NT2/D1 (cell line): ENCODE data around the gene FHOD3.

ENCODE experiments used
- DNase-seq: peaks from one replicate; pipeline ENCODE4 v3.0.0-alpha.2; 2011; ENCODE audit warnings: low read depth, low spot score
- H3K27me3 ChIP-seq: 2 replicates; pipeline ENCODE4 v1.6.0; 2011; ENCODE audit warnings: mild to moderate bottlenecking; ENCODE audit not compliant: insufficient read length, insufficient read depth
- H3K36me3 ChIP-seq: 2 replicates; pipeline ENCODE4 v1.6.1; 2011; ENCODE audit warnings: mild to moderate bottlenecking, low read length, mixed read lengths; ENCODE audit not compliant: insufficient read depth, insufficient read length
- H3K4me1 ChIP-seq: 2 replicates; pipeline ENCODE4 v1.5.1; 2011; ENCODE audit not compliant: insufficient read depth, insufficient read length
- H3K4me3 ChIP-seq: 2 replicates; pipeline ENCODE4 v1.5.1; 2011; ENCODE audit warnings: low read depth; ENCODE audit not compliant: insufficient read length
- H3K9ac ChIP-seq: 2 replicates; pipeline ENCODE4 v1.6.0; 2011; ENCODE audit warnings: low read depth; ENCODE audit not compliant: insufficient read length
- H3K9me3 ChIP-seq: 2 replicates; pipeline ENCODE4 v1.5.1; 2011; ENCODE audit warnings: mild to moderate bottlenecking, low read length; ENCODE audit not compliant: insufficient read depth
- SUZ12 ChIP-seq: IDR thresholded peaks from 2 replicates; pipeline ENCODE4 v1.6.1; 2011; ENCODE audit not compliant: insufficient read length, insufficient read depth; ENCODE audit errors: extremely low read depth
- YY1 ChIP-seq: IDR thresholded peaks from 2 replicates; pipeline ENCODE4 v1.6.1; 2011; ENCODE audit not compliant: insufficient read length, insufficient read depth
- ZNF274 ChIP-seq: IDR thresholded peaks from 2 replicates; pipeline ENCODE4 v1.6.1; 2011; ENCODE audit warnings: mild to moderate bottlenecking, low read depth, low read length

Gene FHOD3

DNA sequence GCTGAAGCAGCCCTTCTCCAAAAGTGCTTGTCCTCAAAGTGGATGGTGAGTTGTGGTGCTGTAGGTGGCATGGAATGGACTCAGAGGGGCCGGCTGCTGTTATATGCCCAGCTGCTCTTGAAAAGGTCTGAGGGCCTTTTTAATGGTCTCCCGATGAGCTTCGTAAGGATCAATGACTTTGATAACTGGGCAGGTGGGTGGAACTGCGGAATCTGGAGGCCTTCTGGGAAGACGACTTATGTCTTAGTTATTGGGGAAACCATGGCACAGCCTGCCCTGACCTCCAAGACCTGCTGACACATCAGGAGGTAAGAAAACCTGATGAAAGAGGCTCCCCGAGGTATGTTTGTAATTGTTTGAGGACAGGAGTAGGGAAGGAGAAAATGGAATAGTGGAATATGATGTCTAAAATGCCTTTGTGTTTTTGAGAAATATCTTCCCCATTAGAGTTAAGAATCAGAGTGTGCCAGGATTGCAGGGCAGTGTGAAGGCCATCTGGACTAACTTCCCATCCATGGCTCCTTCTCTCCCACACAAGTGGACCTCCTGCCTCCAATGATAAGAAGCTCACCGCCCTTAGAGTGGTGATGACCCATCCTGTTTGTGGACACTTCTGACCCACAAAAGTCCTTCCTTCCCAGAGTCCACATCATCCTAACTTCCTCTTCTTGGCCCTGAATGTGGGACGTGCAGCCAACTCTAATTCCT, 236.1 kb downstream of the FHOD3 start:
- DNase-seq = no peak
- no peaks in the 10 kb centered on the region for H3K9me3 ChIP-seq
- no peaks in the 10 kb centered on the region for H3K36me3 ChIP-seq
- H3K4me3 ChIP-seq = no peak overlapping the region
- TF ChIP-seq YY1 = no peak
- no peak for TF ChIP-seq ZNF274
- TF ChIP-seq SUZ12 = no peak
- H3K9ac ChIP-seq = no peak overlapping the region
- H3K27me3 ChIP-seq = no peaks in the 10 kb centered on the region
- H3K4me1 ChIP-seq = no peaks in the 10 kb centered on the region

DNA sequence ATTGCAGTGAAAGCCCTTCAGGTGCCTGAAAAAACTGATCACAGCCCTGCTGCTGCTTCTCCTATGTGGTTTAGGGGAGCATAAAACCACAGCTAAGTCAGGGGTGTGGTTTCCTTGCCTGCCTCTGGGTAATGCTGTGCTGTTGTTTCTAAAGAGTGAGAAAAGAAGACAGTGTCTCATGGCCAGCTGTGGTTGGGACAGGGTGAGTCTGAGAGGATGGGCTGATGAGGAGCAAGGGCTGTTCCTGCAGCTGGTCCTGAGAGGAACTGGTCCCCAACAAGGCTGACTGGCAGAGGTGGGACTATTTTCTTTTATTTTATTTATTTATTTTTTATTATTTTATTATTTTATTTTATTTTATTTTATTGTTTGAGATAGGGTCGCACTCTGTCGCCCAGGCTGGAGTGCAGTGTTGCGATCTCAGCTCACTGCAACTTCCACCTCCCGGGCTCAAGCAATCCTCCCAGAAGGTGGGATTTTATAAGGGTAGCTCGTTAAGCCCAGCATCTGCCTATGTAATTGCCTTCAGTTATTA, 236.7 kb downstream of the FHOD3 start:
- Histone ChIP-seq H3K4me1 (no peaks in the 10 kb centered on the region), H3K36me3 (no peaks in the 10 kb centered on the region), H3K9me3 (no peaks in the 10 kb centered on the region), H3K27me3 (no peaks in the 10 kb centered on the region), H3K9ac (no peak overlapping the region), H3K4me3 (no peak overlapping the region)
- DNase-seq = no peak
- TF ChIP-seq SUZ12 (no peak), ZNF274 (no peak), YY1 (no peak)

DNA sequence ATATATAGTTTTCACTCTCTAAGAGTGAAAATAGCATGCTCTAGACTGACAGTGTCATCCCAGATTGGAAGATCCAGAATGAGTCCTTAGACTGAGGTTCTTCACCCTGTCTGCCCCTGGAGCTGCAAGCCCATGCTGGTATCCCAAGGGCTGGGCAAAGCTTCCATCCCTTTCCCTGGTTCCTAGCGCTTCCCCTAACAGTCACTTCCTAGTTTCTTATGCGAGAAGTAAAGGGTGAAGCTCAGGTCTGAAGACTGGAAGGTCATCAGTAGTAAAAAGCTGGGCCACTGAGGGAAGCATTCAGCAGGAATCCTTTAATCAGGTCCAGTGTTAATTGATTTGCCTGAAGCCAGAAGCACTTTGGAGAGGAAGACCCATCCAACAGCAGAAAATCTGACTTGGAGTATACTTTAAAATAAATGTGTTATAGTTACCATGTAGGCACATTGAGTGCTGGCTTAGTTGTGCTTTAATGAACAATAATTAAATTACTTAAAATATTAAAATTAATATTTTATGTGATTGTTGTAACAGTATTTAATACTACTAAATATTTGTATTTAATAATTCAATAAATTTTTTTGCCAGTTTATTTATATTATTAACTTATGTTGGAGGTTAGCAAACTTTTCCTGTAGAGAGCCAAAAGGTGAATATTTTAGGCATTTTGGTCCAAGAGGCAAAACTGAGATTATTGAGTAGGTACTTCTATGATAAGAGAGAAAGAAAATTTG, 237.9 kb downstream of the FHOD3 start:
- DNase-seq = no peak
- no peaks in the 10 kb centered on the region for H3K27me3 ChIP-seq
- TF ChIP-seq SUZ12 = no peak
- TF ChIP-seq ZNF274 = no peak
- TF ChIP-seq YY1 = no peak
- H3K9me3 ChIP-seq = no peaks in the 10 kb centered on the region
- H3K4me1 ChIP-seq = no peaks in the 10 kb centered on the region
- no peak overlapping the region for H3K4me3 ChIP-seq
- no peaks in the 10 kb centered on the region for H3K36me3 ChIP-seq
- no peak overlapping the region for H3K9ac ChIP-seq

DNA sequence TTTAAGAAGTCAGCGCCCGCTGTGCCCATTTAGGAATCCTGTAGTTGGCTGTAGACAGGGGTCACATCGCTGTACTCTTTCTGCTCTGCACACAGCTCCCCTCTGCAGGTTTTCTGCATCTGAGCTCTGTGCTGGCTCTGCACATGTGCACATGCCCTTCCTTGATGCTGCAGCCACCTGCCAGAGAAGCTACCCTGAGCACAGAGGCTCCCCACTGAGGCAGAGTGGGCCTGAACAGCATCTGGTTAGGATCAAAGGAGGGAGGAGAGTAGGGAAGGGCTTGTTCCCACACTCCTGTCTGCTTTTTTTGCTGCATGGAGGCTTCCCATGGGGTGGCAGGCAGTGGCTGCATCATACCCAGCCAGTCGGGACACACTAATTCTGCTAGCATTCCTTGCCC, 238.9 kb downstream of the FHOD3 start:
- H3K36me3 ChIP-seq = no peaks in the 10 kb centered on the region
- no peaks in the 10 kb centered on the region for H3K9me3 ChIP-seq
- no peaks in the 10 kb centered on the region for H3K4me1 ChIP-seq
- TF ChIP-seq ZNF274 (no peak), YY1 (no peak), SUZ12 (no peak)
- no peaks in the 10 kb centered on the region for H3K27me3 ChIP-seq
- DNase-seq = no peak
- H3K9ac ChIP-seq = no peak overlapping the region
- no peak overlapping the region for H3K4me3 ChIP-seq

DNA sequence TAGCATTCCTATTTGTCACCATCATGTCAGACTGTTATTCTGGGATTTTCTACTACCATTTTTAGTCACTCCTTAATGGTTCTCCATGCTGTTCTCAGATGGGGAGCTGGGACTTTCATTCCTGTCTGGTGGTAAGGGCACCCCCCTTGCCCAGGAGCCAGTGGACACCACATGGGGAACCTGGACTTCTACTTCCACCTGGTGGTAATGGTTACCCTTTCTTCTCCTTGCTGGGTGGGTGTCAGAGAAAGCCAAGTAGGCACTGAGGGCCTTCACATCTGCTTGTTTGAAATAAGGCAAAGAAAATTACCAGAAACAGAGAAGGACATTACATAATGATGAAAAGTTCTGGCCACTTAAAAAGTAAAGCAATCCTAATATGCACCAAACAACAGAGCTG, 239.8 kb downstream of the FHOD3 start:
- TF ChIP-seq SUZ12 (no peak), YY1 (no peak), ZNF274 (no peak)
- DNase-seq = no peak
- no peaks in the 10 kb centered on the region for H3K4me1 ChIP-seq
- no peaks in the 10 kb centered on the region for H3K36me3 ChIP-seq
- H3K27me3 ChIP-seq = no peaks in the 10 kb centered on the region
- H3K9me3 ChIP-seq = no peaks in the 10 kb centered on the region
- H3K4me3 ChIP-seq = no peak overlapping the region
- no peak overlapping the region for H3K9ac ChIP-seq

DNA sequence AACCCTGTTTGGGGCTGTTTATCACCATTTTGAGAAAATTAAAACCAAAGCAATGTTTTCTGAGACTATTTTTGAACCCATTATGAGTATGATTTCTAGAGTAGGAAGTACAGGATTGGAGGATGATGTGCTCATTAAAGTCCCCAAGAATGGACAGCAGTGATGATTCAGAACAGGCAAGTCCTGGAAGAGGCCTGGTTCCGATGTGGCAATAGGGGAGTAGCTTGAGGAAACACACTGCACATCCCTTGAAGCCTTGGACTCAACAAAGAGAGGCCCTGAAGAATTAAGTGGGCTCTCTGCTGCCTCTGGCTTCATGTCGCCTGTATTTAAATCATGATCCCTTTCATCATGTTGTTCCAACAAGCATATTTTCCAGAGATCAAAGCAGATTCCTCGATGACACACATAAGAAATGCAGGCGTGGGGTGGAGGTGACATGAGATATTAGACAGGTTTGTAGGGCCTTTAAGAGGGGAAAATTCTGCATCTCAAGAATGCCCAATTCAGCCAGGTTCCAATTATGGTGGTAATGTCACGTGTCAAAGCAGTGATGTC, 242.2 kb downstream of the FHOD3 start:
- H3K4me3 ChIP-seq = no peak overlapping the region
- no peak for TF ChIP-seq ZNF274
- TF ChIP-seq SUZ12 = no peak
- no peak for TF ChIP-seq YY1
- no peaks in the 10 kb centered on the region for H3K4me1 ChIP-seq
- H3K9me3 ChIP-seq = no peaks in the 10 kb centered on the region
- no peaks in the 10 kb centered on the region for H3K36me3 ChIP-seq
- H3K9ac ChIP-seq = no peak overlapping the region
- no peak for DNase-seq
- H3K27me3 ChIP-seq = no peaks in the 10 kb centered on the region

DNA sequence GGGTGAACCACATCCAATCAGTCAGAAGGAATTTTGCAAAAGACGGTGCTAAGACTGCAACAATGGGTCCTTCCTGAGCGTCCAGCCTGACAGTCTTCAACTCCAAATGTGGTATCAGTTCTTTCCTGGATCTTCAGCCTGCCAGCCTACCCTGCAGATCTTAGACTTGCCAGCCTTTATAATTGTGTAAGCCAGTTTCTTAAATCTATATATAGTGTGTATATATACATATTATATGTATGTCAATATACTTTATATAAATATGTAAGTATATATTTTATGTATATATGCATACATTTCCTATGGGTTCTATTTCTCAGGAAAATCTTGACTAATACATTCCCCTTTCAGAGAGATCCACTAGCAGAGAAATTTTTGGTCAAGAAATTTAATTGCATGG, 245.5 kb downstream of the FHOD3 start:
- Histone ChIP-seq H3K9me3 (no peaks in the 10 kb centered on the region), H3K4me1 (peaks cover 1% of the 10 kb centered on the region), H3K9ac (no peak overlapping the region), H3K4me3 (no peak overlapping the region), H3K36me3 (no peaks in the 10 kb centered on the region), H3K27me3 (no peaks in the 10 kb centered on the region)
- DNase-seq = no peak
- TF ChIP-seq SUZ12 (no peak), YY1 (no peak)
